Measurements from ENCODE around the gene EXOC3L4.
"Not testable (repeated sequence)": the region's sequence is repeated elsewhere in the genome, so short reads cannot be mapped to it uniquely, and the experiment has no call there.

Gene EXOC3L4

GRCh38 chr14:103111232-103111868, 16.8 kb downstream of the EXOC3L4 start:
- H3K27ac ChIP-seq: no peak overlapping the region
- no peak for TF ChIP-seq CTCF (conservative IDR thresholded peaks at IDR 0.05)

DNA sequence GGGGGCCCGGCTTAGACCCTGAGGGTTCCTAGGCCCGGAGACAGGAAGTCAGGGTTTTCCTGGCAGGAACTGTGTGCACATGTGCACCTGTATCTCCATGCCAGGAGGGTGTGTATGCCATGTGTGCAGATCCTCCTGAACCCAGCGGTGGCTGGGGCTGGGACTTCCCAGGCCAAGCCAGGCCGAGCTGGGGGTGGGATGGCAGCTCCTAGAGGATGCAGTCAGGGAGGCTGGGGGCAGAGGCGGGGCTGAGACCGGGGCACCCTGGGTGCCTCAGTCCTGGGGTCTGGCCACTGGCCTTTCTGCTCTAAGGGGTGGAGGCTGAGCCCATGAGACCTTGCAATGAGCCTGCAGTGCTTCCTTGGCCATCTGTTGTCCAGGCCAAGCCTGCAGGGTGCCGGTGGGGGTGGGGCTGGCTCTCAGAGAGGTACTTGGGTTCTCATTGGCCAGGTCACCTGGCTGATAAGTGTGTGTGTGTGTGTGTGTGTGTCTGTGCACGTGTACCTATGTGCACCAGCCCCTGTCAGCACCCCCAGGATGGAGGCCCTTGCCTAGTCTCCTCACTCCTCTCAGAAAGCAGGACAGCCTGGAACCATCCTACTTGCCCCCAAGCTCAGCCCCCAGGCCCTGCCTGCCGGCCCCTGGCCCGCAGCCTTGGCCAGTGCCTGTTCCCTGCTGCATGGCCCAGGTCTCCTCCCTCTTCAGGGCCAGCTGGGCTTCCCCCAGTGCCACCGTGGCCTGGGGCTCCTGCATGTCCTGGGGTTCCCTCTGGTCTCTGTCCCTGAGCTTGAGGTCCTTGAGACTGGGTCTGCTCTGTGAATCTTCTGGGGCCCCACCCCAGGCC, 18.1 kb downstream of the EXOC3L4 start:
- H3K27ac ChIP-seq: no peak overlapping the region
- TF ChIP-seq CTCF (conservative IDR thresholded peaks at IDR 0.05): no peak

DNA sequence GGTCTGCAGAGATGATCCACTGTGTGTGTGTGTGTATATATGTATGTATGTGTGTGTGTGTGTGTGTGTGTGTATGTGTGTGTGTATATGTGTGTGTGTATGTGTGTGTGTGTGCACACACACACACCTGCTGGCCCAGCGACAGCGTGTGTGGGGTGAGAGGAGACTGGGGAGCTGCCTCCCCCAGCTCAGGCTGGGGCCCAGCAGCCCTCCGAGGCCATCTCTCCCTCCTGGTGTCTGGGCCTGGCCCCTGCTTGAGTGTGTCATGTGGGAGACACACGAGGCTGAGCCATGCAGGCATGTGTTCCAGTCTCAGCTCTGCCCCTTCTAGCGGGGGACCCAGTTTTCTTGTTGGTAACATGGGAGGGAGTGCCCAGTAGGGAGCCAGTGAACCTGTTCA, 18.8 kb downstream of the EXOC3L4 start:
- no peak for TF ChIP-seq CTCF (conservative IDR thresholded peaks at IDR 0.05)
- no peak overlapping the region for H3K27ac ChIP-seq

DNA sequence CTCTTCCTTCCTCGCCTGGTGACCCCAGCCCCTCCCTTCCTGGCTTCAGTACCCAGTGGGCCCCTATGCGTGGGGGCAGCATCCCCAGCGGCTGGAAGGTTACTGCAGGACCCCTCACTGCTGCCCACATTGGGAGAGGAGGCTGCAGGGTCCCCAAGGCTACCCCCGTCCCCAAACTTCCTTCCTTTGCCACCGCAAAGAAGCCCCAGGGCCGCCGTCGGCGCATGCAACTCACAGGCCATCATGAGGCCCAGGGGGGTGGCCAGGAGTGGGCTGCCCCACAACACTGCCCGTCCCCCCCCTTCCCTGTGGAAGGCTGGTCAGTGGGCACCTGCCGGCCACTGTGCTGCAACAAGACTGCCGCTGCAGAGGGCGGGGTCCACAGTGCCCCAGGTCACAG, 19.2 kb downstream of the EXOC3L4 start:
- TF ChIP-seq CTCF (conservative IDR thresholded peaks at IDR 0.05): no peak
- no peak overlapping the region for H3K27ac ChIP-seq

- not testable (repeated sequence) for H3K27ac ChIP-seq
These were observed 20.7 kb downstream of the EXOC3L4 start for GRCh38 chr14:103115086-103115679.

DNA sequence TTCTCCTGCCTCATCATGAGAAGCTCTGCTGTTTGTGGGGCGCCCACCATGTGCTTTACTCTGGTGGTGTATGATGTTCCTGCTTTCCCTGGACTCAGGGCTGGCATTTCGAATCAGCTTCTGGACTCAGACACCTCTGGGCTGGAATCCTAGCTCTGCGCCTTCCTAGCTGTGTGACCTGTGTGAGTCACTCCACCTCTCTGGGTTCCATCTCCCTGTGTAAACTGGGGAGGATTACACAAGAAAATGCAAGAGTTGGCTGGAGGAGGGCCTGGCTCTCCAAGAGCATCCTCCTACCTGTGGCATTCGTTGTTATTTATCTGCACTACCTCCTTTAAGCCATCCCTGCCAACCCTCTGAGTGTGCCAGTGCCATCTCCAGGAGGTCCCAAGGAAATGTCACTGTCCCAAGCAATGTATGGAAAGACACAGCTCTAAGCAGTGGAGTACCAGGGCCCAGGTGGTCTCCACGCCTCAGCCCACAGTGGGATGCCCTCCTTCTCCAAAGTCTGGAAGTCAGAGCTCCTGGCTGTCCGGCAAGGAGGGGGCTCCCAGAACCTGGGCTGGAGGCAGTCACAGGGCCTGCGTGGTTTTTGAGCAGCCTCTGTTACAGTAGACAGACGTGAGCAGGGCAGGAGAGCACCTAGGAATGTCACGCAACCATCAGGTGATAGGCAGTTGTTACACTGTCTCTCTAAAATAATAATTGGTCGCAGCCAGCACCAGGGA, 21.5 kb downstream of the EXOC3L4 start:
- H3K27ac ChIP-seq: no peak overlapping the region
- no peak for TF ChIP-seq CTCF (conservative IDR thresholded peaks at IDR 0.05)

DNA sequence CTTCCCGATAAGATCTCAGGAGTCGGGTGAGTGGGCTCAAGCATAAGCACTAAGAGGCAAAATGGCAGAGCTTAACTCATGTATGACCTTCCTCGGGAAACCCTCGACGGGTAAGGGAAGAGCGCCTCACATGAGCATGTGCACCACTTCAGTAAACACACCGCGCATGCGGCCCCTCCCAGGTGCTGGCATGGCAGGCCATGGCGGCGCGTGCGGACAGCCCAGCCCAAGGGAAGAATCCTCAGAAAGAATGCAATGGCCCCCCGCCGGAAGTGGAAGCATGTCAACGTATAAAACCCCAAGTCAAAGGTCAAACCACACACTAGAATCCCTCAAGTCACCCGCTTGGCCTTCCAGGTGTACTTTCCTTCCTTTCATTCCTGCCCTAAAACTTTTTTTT, 22.1 kb downstream of the EXOC3L4 start:
- TF ChIP-seq CTCF (conservative IDR thresholded peaks at IDR 0.05): no peak
- no peak overlapping the region for H3K27ac ChIP-seq

GRCh38 chr14:103117499-103117898, 23.0 kb downstream of the EXOC3L4 start:
- not testable (repeated sequence) for H3K27ac ChIP-seq
